IMR-90 (cell line): ENCODE measurements around the gene B3GAT1.

Experiments
- MAFK ChIP-seq: IDR thresholded peaks from 2 replicates; pipeline ENCODE4 v1.6.1; 2012; ENCODE audit warnings: low read depth, low read length, improper control_type of control experiment
- MAZ ChIP-seq: IDR thresholded peaks from 2 replicates; pipeline ENCODE4 v1.6.1; 2012; ENCODE audit warnings: low read depth, mild to moderate bottlenecking, low read length, improper control_type of control experiment, moderate library complexity, borderline replicate concordance
- MXI1 ChIP-seq: IDR thresholded peaks from 2 replicates; pipeline ENCODE4 v1.6.1; 2012; ENCODE audit warnings: low read depth, mild to moderate bottlenecking, low read length, moderate library complexity, borderline replicate concordance
- POLR2A ChIP-seq: IDR thresholded peaks from 2 replicates; pipeline ENCODE4 v1.6.1; 2012; ENCODE audit warnings: mild to moderate bottlenecking, low read depth, low read length

DNA sequence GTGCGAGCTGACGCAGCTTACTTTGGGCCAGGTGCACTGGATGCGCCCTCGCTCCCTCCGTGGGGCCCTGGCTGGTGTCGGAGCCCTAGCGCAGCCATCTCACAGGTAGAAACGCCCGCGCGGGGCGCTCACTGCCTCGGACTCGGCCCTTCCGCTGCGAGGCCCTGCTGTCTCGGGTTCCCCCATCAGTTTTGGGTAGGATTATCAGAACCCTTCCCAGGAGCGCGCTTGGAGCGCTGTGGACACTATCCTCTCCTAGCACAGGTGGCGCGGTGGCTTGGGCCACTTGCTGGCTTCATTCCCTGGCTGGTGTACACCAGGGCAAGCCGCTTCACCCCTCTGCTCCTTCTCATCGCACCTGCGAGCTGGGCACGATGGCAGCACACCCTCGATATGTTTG is 35.7 kb upstream of the B3GAT1 start:
- TF ChIP-seq MAZ = no peak
- no peak for TF ChIP-seq POLR2A
- no peak for TF ChIP-seq MAFK
- no peak for TF ChIP-seq MXI1
